Inflammatory macrophage treated with lipopolysaccharide for 1 hour (primary cell): ENCODE measurements around the gene PDHA2.
"Not testable (repeated sequence)": the region's sequence is repeated elsewhere in the genome, so short reads cannot be mapped to it uniquely, and the experiment has no call there.

ENCODE experiments used
- DNase-seq, 2 donors: peaks; one replicate each; pipeline ENCODE4 v3.0.0-alpha.2; 2020 to 2022

Gene PDHA2

GRCh38 chr4:95839891-95840290 lies at the start of gene PDHA2:
Gene PDHA2, plus strand, starts transcription at chr4:95840093. Its CDS starts 58 bp downstream, at chr4:95840151.
- no peak for DNase-seq

GRCh38 chr4:95798003-95798402 lies 41.9 kb upstream of the PDHA2 start:
- DNase-seq: no peak

- no peak for DNase-seq
These were observed 41.2 kb upstream of the PDHA2 start for GRCh38 chr4:95798727-95799126.

DNA sequence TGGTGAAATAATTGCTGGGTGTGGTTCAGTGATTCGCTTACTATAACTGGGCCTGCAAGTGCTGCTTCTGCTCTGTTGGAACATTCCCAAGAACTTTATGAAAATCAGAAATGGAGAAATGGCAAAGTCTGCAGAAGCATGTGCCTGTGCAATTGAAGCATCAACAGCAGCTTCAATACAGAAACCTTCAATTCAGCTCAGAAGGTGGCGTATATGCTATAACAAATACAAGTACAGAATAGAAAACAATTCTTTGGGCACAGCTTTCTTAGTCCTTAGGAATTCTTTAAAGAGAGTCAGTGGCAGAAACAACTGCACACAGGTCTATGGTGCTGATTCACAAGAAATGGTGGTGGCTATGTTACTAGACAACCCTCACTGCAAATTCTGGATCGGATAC lies 18.0 kb upstream of the PDHA2 start:
- no peak for DNase-seq

DNA sequence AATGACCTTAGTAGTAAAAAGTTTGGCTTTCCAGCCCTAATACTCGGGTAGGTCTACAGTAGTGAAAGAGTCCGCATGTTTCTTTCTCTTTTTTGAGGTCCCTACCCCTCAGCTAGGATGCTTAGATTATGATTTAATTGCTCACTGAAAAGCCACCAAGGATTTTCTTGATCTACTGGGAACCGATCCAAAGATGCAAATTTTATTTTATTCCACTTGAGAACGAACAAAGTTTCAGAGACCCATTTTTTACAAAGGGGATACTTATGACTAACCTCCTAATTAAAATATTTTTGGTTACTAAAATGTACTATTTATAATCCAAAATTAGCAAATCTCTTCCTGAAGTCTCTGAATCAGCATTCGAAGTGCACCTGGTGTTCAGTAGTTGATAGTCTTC lies 14.3 kb upstream of the PDHA2 start:
- no peak for DNase-seq

DNA sequence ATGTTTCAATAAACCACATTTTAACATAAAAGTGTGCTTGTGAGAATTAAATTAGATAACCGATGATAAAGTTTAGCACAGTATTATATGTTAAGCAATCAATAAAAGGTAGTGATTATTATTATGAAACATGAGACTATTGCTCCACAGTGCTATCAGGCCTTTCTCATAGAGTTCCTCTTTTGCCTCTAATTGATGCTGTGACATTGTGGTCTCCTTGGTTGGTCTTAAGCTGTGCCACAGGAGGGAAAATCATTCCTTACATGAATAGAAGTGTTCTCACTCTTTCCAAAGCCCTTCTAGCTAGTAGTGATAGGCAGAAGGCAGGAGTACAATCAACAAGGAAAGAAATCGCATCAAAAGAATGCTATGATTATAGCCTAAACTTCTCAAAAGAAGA lies 9.2 kb upstream of the PDHA2 start:
- no peak for DNase-seq

- no peak for DNase-seq
These were observed 8.7 kb upstream of the PDHA2 start for GRCh38 chr4:95831166-95831565.

- no peak for DNase-seq
These were observed 6.1 kb upstream of the PDHA2 start for GRCh38 chr4:95833711-95834194.

- DNase-seq: no peak
These were observed 4.2 kb upstream of the PDHA2 start for GRCh38 chr4:95835672-95836071.

- no peak for DNase-seq
These were observed 1.7 kb upstream of the PDHA2 start for GRCh38 chr4:95838192-95838591.

- no peak for DNase-seq
These were observed 8.1 kb downstream of the PDHA2 start for GRCh38 chr4:95847908-95848460.

DNA sequence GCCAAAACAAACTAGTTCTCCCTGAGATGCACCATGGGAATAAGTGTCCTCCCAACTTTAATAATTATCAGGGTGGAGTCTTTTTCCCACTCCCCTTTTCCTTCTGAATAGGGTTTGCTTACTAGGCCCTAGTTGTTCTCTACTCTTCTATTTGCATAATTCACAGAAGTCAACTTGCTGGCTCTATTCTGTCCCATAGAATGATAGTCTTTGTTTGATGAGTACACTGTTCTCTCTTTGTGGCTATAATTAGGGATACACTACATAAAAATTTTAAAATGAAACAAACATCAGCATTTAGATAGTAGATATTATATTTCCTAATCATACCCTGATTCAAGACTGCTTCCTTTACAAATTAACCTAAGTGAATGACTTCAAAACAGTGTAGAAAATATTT lies 10.3 kb downstream of the PDHA2 start:
- no peak for DNase-seq

GRCh38 chr4:95857761-95858160 lies 17.9 kb downstream of the PDHA2 start:
- no peak for DNase-seq

GRCh38 chr4:95867919-95868318 lies 28.0 kb downstream of the PDHA2 start:
- DNase-seq: peak in 1 of 2 donors; percentile 6

GRCh38 chr4:95869414-95869813 lies 29.5 kb downstream of the PDHA2 start:
- DNase-seq: not testable (repeated sequence)

DNA sequence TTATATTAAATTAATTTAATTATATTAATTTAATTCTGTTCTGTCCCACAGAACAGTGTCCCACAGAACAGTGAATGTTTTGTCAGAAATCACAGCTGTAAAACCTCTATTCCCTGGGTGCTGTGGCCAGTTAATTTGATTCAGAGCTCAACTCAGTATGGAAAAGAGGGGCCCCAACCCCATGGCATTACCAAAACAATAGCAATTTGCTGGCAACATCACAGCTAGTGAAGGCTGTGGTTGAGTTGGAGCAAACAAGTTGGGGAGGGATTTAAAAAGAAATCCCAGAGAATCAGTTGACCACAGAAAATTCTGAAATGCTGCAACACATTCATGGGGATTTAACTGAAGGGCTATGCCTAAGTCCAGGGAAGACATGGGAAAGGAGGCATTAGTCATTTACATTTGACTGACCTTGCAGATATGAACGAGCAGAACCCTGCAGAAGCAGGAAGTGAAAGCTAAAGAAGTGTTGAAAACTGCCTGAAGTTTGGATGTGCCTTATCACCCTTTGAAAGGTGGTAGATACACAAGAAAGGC lies 30.1 kb downstream of the PDHA2 start:
- no peak for DNase-seq

DNA sequence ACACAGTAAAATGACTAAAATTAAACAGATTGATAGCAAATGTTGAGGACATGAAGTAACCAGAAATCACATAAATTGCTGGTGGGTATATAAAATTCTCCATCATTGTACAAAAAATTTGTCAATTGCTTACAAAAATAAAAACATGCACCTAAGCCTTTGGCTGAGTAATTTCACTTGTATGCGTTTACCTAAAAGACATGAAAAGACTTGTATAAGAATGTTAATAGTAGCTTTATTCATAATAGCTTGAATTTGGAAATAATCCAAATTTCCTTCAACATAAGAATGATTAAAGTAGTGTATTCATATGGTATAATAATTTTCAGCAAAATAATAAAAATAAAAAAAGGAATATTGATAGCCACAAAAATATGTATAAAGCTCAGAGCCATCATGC lies 37.7 kb downstream of the PDHA2 start:
- no peak for DNase-seq

- no peak for DNase-seq
These were observed 47.7 kb downstream of the PDHA2 start for GRCh38 chr4:95887551-95887950.

DNA sequence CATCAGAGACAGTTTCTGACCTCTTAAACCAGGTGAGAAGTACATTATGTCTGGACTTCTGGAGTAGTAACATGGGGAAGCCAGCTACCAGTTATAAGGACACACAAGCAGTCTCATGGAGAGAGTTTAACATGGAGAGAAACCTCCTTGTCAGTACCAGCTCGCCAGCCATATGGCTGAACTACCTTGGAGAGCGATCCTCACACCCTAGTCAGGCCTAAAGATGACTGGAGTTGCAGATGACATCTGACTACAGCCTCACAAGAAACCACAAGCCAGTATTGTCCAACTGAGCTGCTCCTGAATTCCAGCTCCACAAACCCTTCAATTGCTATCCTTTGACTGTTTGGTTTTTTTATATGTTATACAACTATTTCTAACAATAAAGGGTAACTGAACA lies 49.8 kb downstream of the PDHA2 start:
- DNase-seq: no peak
